MG63 (cell line): Measurements from ENCODE around the gene OR52W1. TPM values are rescaled to one million over a fixed set of nuclear protein-coding genes. Genes with fewer than 3 reads are reported as not detected.
A peak's percentile ranks its signal among the peaks of the same experiment; 100 is the strongest.

Experiments used
- DNase-seq: peaks from one replicate; pipeline ENCODE4 v3.0.0-alpha.2; 2020
- H3K27me3 ChIP-seq: fragments of 250-450 bp; sonication (Bioruptor Pico); 2 replicates; pipeline ENCODE4 v1.5.1; 2020; ENCODE audit warnings: mild to moderate bottlenecking, moderate library complexity
- H3K36me3 ChIP-seq: fragments of 250-450 bp; sonication (Bioruptor Pico); 2 replicates; pipeline ENCODE4 v1.5.1; 2020; ENCODE audit warnings: mild to moderate bottlenecking, moderate library complexity
- H3K4me3 ChIP-seq: fragments of 250-450 bp; sonication (Bioruptor Pico); 2 replicates; pipeline ENCODE4 v1.5.1; 2020; ENCODE audit warnings: mild to moderate bottlenecking, moderate library complexity
- H3K9me3 ChIP-seq: fragments of 250-450 bp; sonication (Bioruptor Pico); 2 replicates; pipeline ENCODE4 v1.5.1; 2020; ENCODE audit warnings: mild to moderate bottlenecking, moderate library complexity
- total RNA-seq: library from RNA; depleted of rRNA; stranded (reverse); fragments of >200 nt; shearing (Covaris generic); gene quantifications from 2 replicates; pipeline ENCODE4 v1.2.3, GENCODE V29; 2014; ENCODE audit warnings: low replicate concordance

The OR52W1 gene
- total RNA-seq, 1 experiment from 2014 or later, result not detected

DNA sequence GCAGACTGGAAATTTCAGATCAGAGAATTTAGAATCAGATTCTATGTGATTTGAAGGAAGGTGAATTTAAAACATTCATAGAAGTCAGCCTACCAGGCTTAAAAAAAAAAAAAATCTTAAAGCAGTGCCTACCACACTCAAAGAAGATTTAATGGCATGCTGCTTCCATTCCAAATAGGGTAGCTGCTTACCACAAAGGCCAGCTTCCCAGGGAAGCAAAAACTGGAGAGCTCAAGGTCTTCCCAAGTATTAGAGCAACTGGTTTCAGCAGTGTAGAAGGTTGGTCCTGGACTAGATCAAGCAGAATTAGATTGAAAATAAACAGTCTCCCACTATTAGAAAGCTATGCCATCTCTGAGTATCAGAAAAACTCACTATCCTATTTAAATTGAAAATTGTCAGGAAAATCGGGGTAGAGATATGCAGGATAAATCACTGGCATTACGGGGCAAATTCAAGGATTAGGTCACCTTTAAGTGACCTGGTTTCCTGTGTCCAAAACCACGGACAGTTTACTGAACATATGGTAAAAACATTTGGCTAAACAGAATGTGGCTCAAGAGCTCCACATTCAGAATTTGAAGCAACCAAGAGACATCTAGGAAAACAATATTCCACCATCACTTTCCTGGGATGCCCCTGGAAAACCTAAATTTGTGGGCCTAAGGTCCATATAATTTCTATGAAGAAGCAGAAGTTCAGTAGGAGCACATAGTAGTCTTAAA, 7.6 kb downstream of the OR52W1 start:
- Histone ChIP-seq H3K4me3 (no peak overlapping the region), H3K36me3 (no peaks in the 10 kb centered on the region), H3K9me3 (no peaks in the 10 kb centered on the region), H3K27me3 (no peaks in the 10 kb centered on the region)
- no peak for DNase-seq

DNA sequence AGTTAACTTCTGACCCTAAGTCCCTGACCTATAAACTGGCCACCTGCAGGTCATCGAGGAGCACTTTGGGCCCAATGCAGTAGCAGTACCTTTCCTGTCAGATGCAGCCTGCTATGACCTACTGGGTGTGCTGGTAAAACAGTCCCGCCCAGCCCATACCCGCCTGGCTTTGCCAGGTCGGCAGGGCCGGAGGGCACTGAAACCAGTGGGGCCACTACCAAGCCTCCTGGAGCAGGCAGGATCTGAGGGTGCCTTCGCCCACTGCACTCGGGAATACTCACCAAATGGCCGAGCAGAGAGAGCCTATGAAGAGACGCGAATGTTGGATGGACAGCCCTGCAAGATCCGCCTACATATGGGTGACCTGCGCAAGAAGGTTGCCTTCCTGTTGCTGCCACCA, 10.8 kb downstream of the OR52W1 start:
- Histone ChIP-seq H3K36me3 (peaks cover 4% of the 10 kb centered on the region), H3K9me3 (no peaks in the 10 kb centered on the region), H3K27me3 (no peaks in the 10 kb centered on the region), H3K4me3 (no peak overlapping the region)
- DNase-seq, result no peak

DNA sequence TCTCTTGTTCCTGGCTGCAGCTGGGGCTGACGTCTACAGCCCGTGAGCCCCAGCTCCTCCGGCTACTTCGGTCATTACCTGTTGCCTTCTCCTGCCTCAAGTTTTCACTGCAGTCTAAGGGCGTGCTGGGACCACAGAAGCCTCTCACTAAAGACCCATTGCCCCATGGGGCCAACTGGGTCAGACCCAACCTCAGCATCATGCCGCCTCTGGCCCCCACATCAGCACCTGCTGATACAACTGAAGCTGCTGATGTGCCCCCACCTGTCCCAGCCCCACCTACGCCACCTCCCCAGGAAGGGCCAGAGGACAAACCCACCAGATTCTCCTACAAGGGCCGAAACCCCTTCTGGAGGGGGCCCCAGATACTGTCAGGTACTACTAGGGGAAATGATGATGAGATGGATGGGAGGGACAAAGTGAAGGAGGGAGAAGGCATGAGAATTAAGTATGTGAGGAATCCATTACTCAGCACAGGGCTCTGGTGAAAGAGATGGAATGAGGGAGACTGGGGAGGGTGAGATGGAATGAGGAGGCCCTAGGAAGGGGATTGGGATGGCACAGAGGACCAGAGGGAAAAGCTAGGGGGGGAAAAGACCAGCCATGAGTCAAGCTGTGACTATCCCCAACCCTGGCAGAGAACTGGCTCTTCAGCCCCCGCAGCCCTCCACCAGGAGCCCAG, 11.4 kb downstream of the OR52W1 start:
- no peak for DNase-seq
- Histone ChIP-seq H3K9me3 (no peaks in the 10 kb centered on the region), H3K36me3 (peaks cover 7% of the 10 kb centered on the region), H3K4me3 (no peak overlapping the region), H3K27me3 (no peaks in the 10 kb centered on the region)

- peaks cover 26% of the 10 kb centered on the region for H3K36me3 ChIP-seq
- no peak overlapping the region for H3K4me3 ChIP-seq
- DNase-seq, result no peak
- H3K9me3 ChIP-seq, result no peaks in the 10 kb centered on the region
- H3K27me3 ChIP-seq, result no peaks in the 10 kb centered on the region
These were observed 15.5 kb downstream of the OR52W1 start for GRCh38 chr11:6214530-6214929.

GRCh38 chr11:6216501-6216900, 17.5 kb downstream of the OR52W1 start:
- peaks cover 34% of the 10 kb centered on the region for H3K36me3 ChIP-seq
- no peaks in the 10 kb centered on the region for H3K9me3 ChIP-seq
- no peak for DNase-seq
- H3K27me3 ChIP-seq, result no peaks in the 10 kb centered on the region
- no peak overlapping the region for H3K4me3 ChIP-seq

GRCh38 chr11:6217722-6218121, 18.7 kb downstream of the OR52W1 start:
- Histone ChIP-seq H3K4me3 (no peak overlapping the region), H3K9me3 (no peaks in the 10 kb centered on the region), H3K27me3 (no peaks in the 10 kb centered on the region), H3K36me3 (peaks cover 40% of the 10 kb centered on the region)
- no peak for DNase-seq

GRCh38 chr11:6219359-6219758, 20.3 kb downstream of the OR52W1 start:
- H3K36me3 ChIP-seq, result peaks cover 37% of the 10 kb centered on the region

DNA sequence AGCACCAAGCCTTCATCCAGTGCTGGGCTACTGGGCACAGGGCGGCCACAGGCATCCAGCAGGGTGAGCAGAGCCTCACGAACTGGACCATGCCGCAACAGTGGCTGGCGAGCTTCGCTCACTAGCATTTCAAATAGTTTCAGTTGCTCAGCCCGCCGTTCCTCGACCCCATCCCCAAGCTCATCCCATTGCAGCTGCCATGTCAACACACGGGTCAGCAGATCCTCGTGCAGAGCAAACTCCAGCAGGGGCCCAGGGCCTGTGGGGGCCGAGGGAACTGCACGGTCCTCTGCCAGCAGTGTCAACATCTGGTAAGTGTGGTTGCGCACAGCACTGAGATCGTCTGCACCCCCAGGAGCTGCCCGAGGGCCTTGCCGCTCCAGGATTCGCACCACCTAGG, 24.8 kb downstream of the OR52W1 start:
- Histone ChIP-seq H3K36me3 (peaks cover 16% of the 10 kb centered on the region), H3K27me3 (no peaks in the 10 kb centered on the region), H3K4me3 (no peak overlapping the region), H3K9me3 (no peaks in the 10 kb centered on the region)
- DNase-seq, result no peak

More at GRCh38 chr11:6219359-6219758, 20.3 kb downstream of the OR52W1 start:
- Histone ChIP-seq H3K27me3 (no peaks in the 10 kb centered on the region), H3K4me3 (no peak overlapping the region), H3K9me3 (no peaks in the 10 kb centered on the region)
- peak; percentile 82 for DNase-seq

DNA sequence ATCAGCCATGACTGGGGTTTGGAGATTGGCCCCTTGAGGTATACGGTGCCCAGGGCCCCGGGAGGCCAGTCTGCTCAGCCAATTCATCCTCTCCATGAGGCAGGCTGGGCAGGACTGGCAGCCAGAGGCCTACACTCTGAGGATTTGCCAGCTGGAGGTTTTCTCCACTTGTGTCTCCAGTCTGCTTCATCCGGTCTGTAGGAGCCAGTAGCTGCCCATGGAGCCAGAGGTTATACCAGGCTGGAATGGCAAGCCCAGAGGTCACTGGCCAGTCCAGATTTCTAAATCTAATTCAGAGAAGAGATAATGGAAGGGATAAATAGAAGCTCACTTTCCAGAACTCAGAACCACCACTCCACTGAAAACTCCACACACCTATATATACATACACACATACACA, 25.4 kb downstream of the OR52W1 start:
- DNase-seq, result no peak
- Histone ChIP-seq H3K27me3 (no peaks in the 10 kb centered on the region), H3K36me3 (peaks cover 14% of the 10 kb centered on the region), H3K4me3 (no peak overlapping the region), H3K9me3 (no peaks in the 10 kb centered on the region)

GRCh38 chr11:6225024-6225423, 26.0 kb downstream of the OR52W1 start:
- no peaks in the 10 kb centered on the region for H3K27me3 ChIP-seq
- no peak for DNase-seq
- no peak overlapping the region for H3K4me3 ChIP-seq
- peaks cover 12% of the 10 kb centered on the region for H3K36me3 ChIP-seq
- no peaks in the 10 kb centered on the region for H3K9me3 ChIP-seq

GRCh38 chr11:6225896-6226295, 26.9 kb downstream of the OR52W1 start:
- H3K4me3 ChIP-seq, result no peak overlapping the region
- no peak for DNase-seq
- H3K36me3 ChIP-seq, result peaks cover 10% of the 10 kb centered on the region
- H3K27me3 ChIP-seq, result no peaks in the 10 kb centered on the region
- no peaks in the 10 kb centered on the region for H3K9me3 ChIP-seq

DNA sequence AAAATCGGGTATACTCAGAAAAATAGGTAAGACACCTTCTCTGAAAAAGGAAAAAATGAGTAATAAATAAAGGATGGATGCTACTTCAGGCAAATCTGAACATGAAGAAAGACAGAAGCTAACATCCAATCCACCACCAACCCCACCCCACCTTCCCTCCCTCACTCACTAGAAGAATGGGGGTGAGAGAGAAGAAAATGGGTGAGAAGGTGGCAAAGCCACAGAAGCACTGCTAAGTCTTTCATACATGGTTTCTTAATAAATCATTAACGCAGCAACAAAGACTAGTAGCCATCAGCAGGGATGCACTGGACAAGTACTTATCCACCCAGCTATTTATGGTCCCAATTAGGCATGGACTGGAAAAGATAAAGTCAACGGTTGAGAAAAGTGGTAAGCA, 29.5 kb downstream of the OR52W1 start:
- no peak overlapping the region for H3K4me3 ChIP-seq
- H3K27me3 ChIP-seq, result no peaks in the 10 kb centered on the region
- no peaks in the 10 kb centered on the region; the same call in 1 of the 2 replicates for H3K36me3 ChIP-seq
- no peaks in the 10 kb centered on the region for H3K9me3 ChIP-seq
- no peak for DNase-seq

DNA sequence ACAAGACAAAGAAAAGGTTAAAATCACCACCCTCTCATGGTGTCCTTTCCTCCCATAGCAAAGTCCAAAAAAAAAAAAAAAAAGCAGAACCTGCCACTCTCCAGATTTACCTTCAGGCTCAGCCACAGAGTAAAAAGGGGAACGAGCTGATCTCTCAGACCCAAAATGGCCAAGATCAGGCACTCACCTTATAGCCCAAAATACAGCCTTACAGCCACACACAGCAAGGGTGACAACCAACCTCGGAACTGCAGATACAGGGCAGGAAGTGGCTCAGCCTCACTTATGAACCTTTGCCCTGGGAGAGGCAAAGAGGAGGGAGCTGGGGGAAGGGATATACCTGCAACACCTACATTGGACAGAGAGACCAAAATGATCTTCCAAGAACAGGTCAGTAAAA, 30.9 kb downstream of the OR52W1 start:
- Histone ChIP-seq H3K27me3 (no peaks in the 10 kb centered on the region), H3K4me3 (no peak overlapping the region), H3K9me3 (no peaks in the 10 kb centered on the region), H3K36me3 (no peaks in the 10 kb centered on the region)
- DNase-seq, result no peak

DNA sequence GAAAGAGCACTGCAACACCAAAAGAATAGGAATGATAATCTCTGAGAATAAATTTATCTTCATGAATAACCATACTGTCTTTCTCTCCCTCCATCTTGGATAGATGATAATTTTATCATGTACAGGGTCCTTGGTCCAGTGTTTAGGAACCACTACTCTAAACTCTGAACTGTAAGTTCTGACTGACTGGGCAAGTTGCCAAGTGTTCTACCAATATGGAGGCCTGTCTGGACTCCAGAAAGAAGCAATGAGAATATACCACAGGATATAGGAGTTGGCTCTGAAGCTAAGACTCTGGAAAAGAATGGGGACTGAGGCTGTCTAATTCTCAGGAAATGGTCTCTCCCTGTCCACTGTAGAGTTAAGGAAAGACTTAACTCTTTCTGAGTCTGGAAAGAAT, 33.9 kb downstream of the OR52W1 start:
- Histone ChIP-seq H3K9me3 (no peaks in the 10 kb centered on the region), H3K36me3 (no peaks in the 10 kb centered on the region), H3K4me3 (no peak overlapping the region), H3K27me3 (no peaks in the 10 kb centered on the region)
- no peak for DNase-seq

DNA sequence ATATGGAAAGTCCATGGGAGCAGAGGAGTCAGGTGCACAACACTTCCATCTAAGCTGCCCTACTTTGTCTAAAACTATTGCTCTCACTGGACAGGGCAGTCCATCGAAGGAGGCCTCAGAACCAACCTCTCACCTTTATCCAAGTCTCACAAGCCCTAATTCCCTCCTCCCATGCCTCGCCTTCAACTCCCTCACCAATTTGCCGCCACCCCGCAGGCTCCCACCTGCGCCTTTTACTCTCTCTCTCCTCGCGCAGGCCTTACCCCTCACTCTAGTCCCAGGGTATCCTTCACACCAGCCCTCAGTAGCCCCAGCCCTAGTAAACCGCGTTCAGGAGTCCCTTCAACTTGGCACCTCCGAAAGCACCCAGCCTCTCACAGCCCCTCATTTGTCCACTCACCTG, 35.0 kb downstream of the OR52W1 start:
- DNase-seq, result no peak
- Histone ChIP-seq H3K36me3 (no peaks in the 10 kb centered on the region), H3K9me3 (no peaks in the 10 kb centered on the region), H3K4me3 (peak overlapping the region; percentile 75), H3K27me3 (no peaks in the 10 kb centered on the region)

DNA sequence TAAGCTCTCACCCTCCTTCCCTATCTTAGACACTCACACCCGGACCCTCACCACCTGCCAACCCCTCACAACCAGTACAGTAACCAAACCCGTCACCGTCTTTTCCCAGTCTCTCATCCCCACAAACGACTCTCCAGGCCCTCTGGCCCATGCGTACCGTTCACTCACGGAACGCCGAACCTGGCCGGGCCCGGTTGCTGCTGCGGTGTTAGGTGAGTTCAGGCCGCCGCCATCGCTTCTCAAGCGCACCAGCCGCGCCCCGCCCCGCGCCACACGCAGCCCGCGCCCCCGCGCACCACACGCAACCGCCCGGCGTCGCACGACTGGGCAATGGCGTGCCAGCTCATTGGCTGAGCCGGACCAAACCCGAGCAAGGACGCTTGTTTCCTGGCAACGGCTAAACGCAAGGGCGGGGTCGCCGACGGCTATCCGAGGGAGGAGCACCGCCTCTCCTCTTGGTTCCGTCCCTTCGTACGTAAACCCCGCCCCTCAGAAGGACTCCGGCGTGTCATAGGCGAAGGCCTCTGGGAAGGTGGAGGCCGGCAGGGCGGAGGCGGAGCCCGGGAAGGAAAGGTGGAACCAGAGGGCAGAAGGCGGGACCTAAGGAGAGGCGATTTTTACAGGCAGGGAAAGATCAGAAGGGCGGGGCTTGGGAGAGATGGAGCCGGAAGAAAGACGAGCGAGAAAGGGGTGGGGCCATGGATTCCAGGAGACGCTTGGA, 35.5 kb downstream of the OR52W1 start, which contains the start of gene FHIP1B:
FHIP1B (minus strand) TSS at position 250 of the 721 bp plus-strand sequence. CDS start 10,120 bp downstream, outside the sequence.
- peak within 1 kb of the TSS; percentile 75 for H3K4me3 ChIP-seq
- no peaks in the 10 kb centered on the region for H3K27me3 ChIP-seq
- H3K36me3 ChIP-seq, result no peaks in the 10 kb centered on the region
- peak; percentile 100 for DNase-seq
- no peaks in the 10 kb centered on the region for H3K9me3 ChIP-seq

DNA sequence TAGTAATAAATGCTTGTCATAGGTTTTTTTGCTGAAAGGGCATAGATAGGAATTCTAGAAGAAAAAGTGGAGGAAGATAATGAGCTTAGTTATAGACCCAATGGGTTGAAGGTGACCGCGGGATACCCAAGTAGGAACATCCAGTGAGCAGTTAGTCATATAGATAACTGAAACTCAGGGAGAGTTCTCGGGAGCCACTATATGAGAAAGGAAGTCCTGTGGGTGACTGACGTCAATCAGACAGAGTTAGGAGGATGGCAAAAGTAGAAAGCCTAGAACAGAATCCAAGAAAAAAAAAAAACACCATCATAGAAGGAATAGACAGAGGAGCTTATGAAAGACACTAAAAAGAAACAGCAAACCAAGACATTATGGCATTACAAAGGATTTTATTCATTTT, 38.2 kb downstream of the OR52W1 start:
- Histone ChIP-seq H3K9me3 (no peaks in the 10 kb centered on the region), H3K27me3 (no peaks in the 10 kb centered on the region), H3K4me3 (no peak overlapping the region), H3K36me3 (no peaks in the 10 kb centered on the region)
- no peak for DNase-seq
